HepG2 (cell line): ENCODE data around the gene ITGA6. TPM values are rescaled to one million over a fixed set of nuclear protein-coding genes. Genes with fewer than 3 reads are reported as not detected.

ENCODE experiments used
- ATAC-seq: fragments of 200-7000 bp; cut with Tn5 transposase; 3 replicates; pipeline ENCODE4 v1.9.1; 2020; ENCODE audit warnings: mild to moderate bottlenecking, moderate library complexity
- BruUV-seq: library from RNA; stranded (reverse); fragments of 400-500 nt; replicated peaks from 2 replicates; lab custom pipeline; 2021; lab: Mats Ljungman, UMichigan
- CTCF ChIA-PET: fragments of 300-600 bp; formaldehyde crosslinking; extraction: SDS; loops from one replicate; lab custom pipeline; 2021; ENCODE audit warnings: low total read pairs, inconsistent platforms, low intra/inter-chr PET ratio; lab: Yijun Ruan, JAX
- POLR2A ChIA-PET: fragments of 350-600 bp; sonication (Branson Sonifier 250); formaldehyde crosslinking; loops from one replicate; lab custom pipeline; 2020; ENCODE audit warnings: antibody characterized with exemption, inconsistent platforms; lab: Yijun Ruan, JAX
- DNase-seq: peaks from one replicate; pipeline ENCODE4 v3.0.0-alpha.2; 2015; ENCODE audit warnings: low spot score
- FAIRE-seq: peaks from 3 replicates; lab custom pipeline; 2011; peaks lifted over from hg19 to GRCh38; lab: Jason Lieb, UNC
- H2AFZ ChIP-seq: one replicate; pipeline ENCODE4 v1.6.1; 2011; ENCODE audit warnings: low read length, inconsistent platforms
- H3K27ac ChIP-seq: fragments of 300-600 bp; 3 replicates; pipeline ENCODE4 v1.8.0; 2011; ENCODE audit warnings: mixed run types, mild to moderate bottlenecking, mixed read lengths, low read length, inconsistent platforms; ENCODE audit not compliant: insufficient read depth; ENCODE audit errors: extremely low read length
- H3K27me3 ChIP-seq, 2 experiments: fragments of 200-600 bp in 1 of 2; 2 replicates in 1 of 2; 3 replicates in 1 of 2; pipeline versions ENCODE4 v1.6.0 to v1.8.0; 2011; ENCODE audit warnings: low read length in 2 of 2, mild to moderate bottlenecking in 2 of 2, moderate library complexity in 2 of 2, inconsistent platforms in 1 of 2; ENCODE audit not compliant: insufficient read depth in 2 of 2, control insufficient read depth in 1 of 2
- H3K36me3 ChIP-seq, 2 experiments: fragments of 200-600 bp in 1 of 2; replicated peaks in 1 of 2; 2 replicates in 1 of 2; 3 replicates in 1 of 2; pipeline versions ENCODE4 v1.5.1 to v1.8.0; 2011; ENCODE audit warnings: low read length in 2 of 2, inconsistent platforms in 1 of 2; ENCODE audit not compliant: insufficient read depth in 2 of 2, control insufficient read depth in 1 of 2
- H3K4me1 ChIP-seq: 2 replicates; pipeline ENCODE4 v1.5.1; 2012; ENCODE audit warnings: low read length, inconsistent platforms; ENCODE audit not compliant: insufficient read depth
- H3K4me2 ChIP-seq: 2 replicates; pipeline ENCODE4 v1.6.0; 2011; ENCODE audit warnings: low read depth, low read length, inconsistent platforms
- H3K4me3 ChIP-seq, 3 experiments: fragments of 200-600 bp in 1 of 3; sonication (generic), shearing (Covaris generic) in 1 of 3; replicated peaks in 1 of 3; 2 replicates each; pipeline ENCODE4 v1.5.1; 2011 to 2016; ENCODE audit warnings: low read length in 3 of 3, inconsistent platforms in 2 of 3, low read depth in 2 of 3, mild to moderate bottlenecking in 2 of 3, control low read depth in 1 of 3, mixed read lengths in 1 of 3; ENCODE audit not compliant: insufficient read depth in 1 of 3
- H3K79me2 ChIP-seq: one replicate; pipeline ENCODE4 v1.6.1; 2011; ENCODE audit warnings: low read length, inconsistent platforms; ENCODE audit not compliant: insufficient read depth
- H3K9ac ChIP-seq: 2 replicates; pipeline ENCODE4 v1.6.0; 2011; ENCODE audit warnings: mild to moderate bottlenecking, low read depth, low read length, inconsistent platforms; ENCODE audit not compliant: insufficient read depth
- H3K9me3 ChIP-seq: 2 replicates; pipeline ENCODE4 v1.5.1; 2012; ENCODE audit warnings: mild to moderate bottlenecking, low read length
- H4K20me1 ChIP-seq: 2 replicates; pipeline ENCODE4 v1.6.0; 2011; ENCODE audit warnings: inconsistent platforms, mild to moderate bottlenecking, low read length, moderate library complexity; ENCODE audit not compliant: insufficient read depth
- AGO2 ChIP-seq: fragments of 200-400 bp; formaldehyde crosslinking; optimal IDR thresholded peaks from 2 replicates; pipeline ENCODE3; 2017; ENCODE audit warnings: mild to moderate bottlenecking, low read depth, low read length, moderate library complexity
- ARNT2 ChIP-seq: sonication (generic); formaldehyde crosslinking; IDR thresholded peaks from 2 replicates; pipeline ENCODE4 v1.8.0; 2022; ENCODE audit warnings: mild to moderate bottlenecking, low read depth, missing genetic modification reagents, moderate library complexity
- CCDC6 ChIP-seq: sonication (generic); formaldehyde crosslinking; IDR thresholded peaks from 2 replicates; pipeline ENCODE4 v1.8.1; 2022; ENCODE audit warnings: mild to moderate bottlenecking, missing genetic modification reagents, moderate library complexity
- CHCHD3 ChIP-seq: sonication (generic); formaldehyde crosslinking; IDR thresholded peaks from 2 replicates; pipeline ENCODE4 v1.8.0; 2022; ENCODE audit warnings: mild to moderate bottlenecking, missing genetic modification reagents, moderate library complexity
- FLYWCH1 ChIP-seq: sonication (generic); formaldehyde crosslinking; IDR thresholded peaks from 2 replicates; pipeline ENCODE4 v1.8.1; 2023; ENCODE audit warnings: mild to moderate bottlenecking, missing genetic modification reagents
- HDAC2 ChIP-seq: sonication (generic); formaldehyde crosslinking; IDR thresholded peaks from 2 replicates; pipeline ENCODE4 v1.4.0; 2020; ENCODE audit warnings: missing genetic modification reagents
- MLLT10 ChIP-seq: sonication (generic); formaldehyde crosslinking; IDR thresholded peaks from 2 replicates; pipeline ENCODE4 v1.4.0; 2020; ENCODE audit warnings: missing genetic modification reagents
- NCOA1 ChIP-seq: sonication (generic); formaldehyde crosslinking; IDR thresholded peaks from 2 replicates; pipeline ENCODE4 v1.9.0; 2021; ENCODE audit warnings: missing genetic modification reagents
- PAWR ChIP-seq: sonication (generic); formaldehyde crosslinking; IDR thresholded peaks from 2 replicates; pipeline ENCODE4 v1.4.0; 2020; ENCODE audit warnings: missing genetic modification reagents, mild to moderate bottlenecking, borderline replicate concordance
- PHF21A ChIP-seq: sonication (generic); formaldehyde crosslinking; IDR thresholded peaks from 2 replicates; pipeline ENCODE4 v1.5.0; 2020; ENCODE audit warnings: mild to moderate bottlenecking, missing genetic modification reagents
- REL ChIP-seq: sonication (generic); formaldehyde crosslinking; conservative IDR thresholded peaks from 2 replicates; pipeline ENCODE4 v1.8.0; 2022; ENCODE audit warnings: mild to moderate bottlenecking, missing genetic modification reagents, moderate library complexity
- SP1 ChIP-seq, 2 experiments: fragments of 450-650 bp in 1 of 2; sonication (generic) in 1 of 2; formaldehyde crosslinking in 1 of 2; IDR thresholded peaks; 2 replicates each; pipeline versions ENCODE4 v1.4.0 to v1.6.1; 2016 to 2020; ENCODE audit warnings: missing genetic modification reagents in 1 of 2
- TOE1 ChIP-seq: sonication (generic); formaldehyde crosslinking; IDR thresholded peaks from 2 replicates; pipeline ENCODE4 v1.4.0; 2020; ENCODE audit warnings: mild to moderate bottlenecking, missing genetic modification reagents
- ZBTB10 ChIP-seq: sonication (generic); formaldehyde crosslinking; IDR thresholded peaks from 2 replicates; pipeline ENCODE4 v1.4.0; 2020; ENCODE audit warnings: missing genetic modification reagents, borderline replicate concordance
- ZMYM4 ChIP-seq: sonication (generic); formaldehyde crosslinking; IDR thresholded peaks from 2 replicates; pipeline ENCODE4 v1.8.1; 2023; ENCODE audit warnings: mild to moderate bottlenecking, missing genetic modification reagents
- ZNF430 ChIP-seq: sonication (generic); formaldehyde crosslinking; IDR thresholded peaks from 2 replicates; pipeline ENCODE4 v1.9.0; 2021; ENCODE audit warnings: mild to moderate bottlenecking, missing genetic modification reagents
- ZNF468 ChIP-seq: sonication (generic); formaldehyde crosslinking; IDR thresholded peaks from 2 replicates; pipeline ENCODE4 v1.8.0; 2022; ENCODE audit warnings: mild to moderate bottlenecking, moderate library complexity, missing genetic modification reagents
- ZNF503 ChIP-seq: sonication (generic); formaldehyde crosslinking; IDR thresholded peaks from 2 replicates; pipeline ENCODE4 v1.4.0; 2020; ENCODE audit warnings: missing genetic modification reagents
- ZNF75D ChIP-seq: sonication (generic); formaldehyde crosslinking; IDR thresholded peaks from 2 replicates; pipeline ENCODE4 v1.8.1; 2023; ENCODE audit warnings: missing genetic modification reagents, mild to moderate bottlenecking, borderline replicate concordance
- ZZZ3 ChIP-seq: sonication (generic); formaldehyde crosslinking; IDR thresholded peaks from 2 replicates; pipeline ENCODE4 v1.4.0; 2020; ENCODE audit warnings: missing genetic modification reagents, mild to moderate bottlenecking, borderline replicate concordance
- WGBS: methylation state at CpG from one replicate; pipeline ENCODE4 v1.1.6; 2017; ENCODE audit warnings: low lambda C conversion rate; 5-methylcytosine and 5-hydroxymethylcytosine counted together
- in situ Hi-C: cut with HindIII; loops from 2 replicates; pipeline ENCODE4 v1.10.0; 2017; ENCODE audit warnings: low pct_unique_long_range_greater_than_20kb; ENCODE audit not compliant: extremely low pct_ligation_motif_present
- intact Hi-C: fragments of 100-400 bp; cut with micrococcal nuclease; formaldehyde crosslinking; loops from one replicate; pipeline ENCODE4 v1.10.0; 2022; ENCODE audit not compliant: unreplicated experiment
- polyA plus RNA-seq, 8 experiments: library from polyadenylated mRNA; depleted of rRNA in 3 of 8; stranded (reverse) in 7 of 8; unstranded in 1 of 8; fragments of >200 nt; fragmentation: Illumina TruSeq in 4 of 8; extraction: Trizol in 4 of 8; gene quantifications; 2 replicates each; pipeline versions ENCODE4 v1.2.1 to v1.2.3, GENCODE V29; 2011 to 2016; ENCODE audit warnings: low read depth in 4 of 8, missing spikeins in 1 of 8, mixed read lengths in 1 of 8; ENCODE audit not compliant: insufficient read depth in 1 of 8
- total RNA-seq, 5 experiments: library from RNA; depleted of rRNA; stranded (reverse); fragments of >200 nt; fragmentation: Illumina TruSeq; extraction: Trizol; gene quantifications; 2 replicates each; pipeline ENCODE4 v1.2.3, GENCODE V29; 2016; ENCODE audit warnings: low read depth in 1 of 5

The ITGA6 gene
- total and polyA plus RNA-seq, 2 of the 13 experiments (the other 11 are each of a cell fraction or from before 2014, with no cell fraction given) = 24.0 to 92.5 TPM

- Histone ChIP-seq H3K4me1 (peaks cover 40% of the 10 kb centered on the region), H3K4me3 (peak overlapping the region in 1 of 3 experiments; percentile 15; a peak in 2 of 6 replicates), H3K4me2 (peak overlapping the region; percentile 60), H2AFZ (no peak overlapping the region), H4K20me1 (no peaks in the 10 kb centered on the region), H3K9ac (peak overlapping the region; percentile 58), H3K27me3 (no peaks in the 10 kb centered on the region), H3K36me3 (peaks cover 7 to 48% of the 10 kb centered on the region in 2 experiments), H3K79me2 (no peaks in the 10 kb centered on the region), H3K9me3 (no peaks in the 10 kb centered on the region), H3K27ac (peak overlapping the region; percentile 86)
- POLR2A ChIA-PET = interaction anchor here (0.9 to 1.2 kb wide), 3 partner anchors 53 to 308 kb away, joined by 3 to 5 read pairs (median 3); partner anchors contain the start of gene ITGA6
- CTCF ChIA-PET = no interaction called here
- intact Hi-C loops = loop anchor here (1.0 to 5.0 kb wide), 3 partner anchors 15 to 308 kb away; partner anchors contain the start of gene PDK1
- in situ Hi-C loops = no loop called here
- TSS peak; percentile 6 for BruUV-seq
- WGBS = 19% methylated on average over 12 of the region's 12 CpGs
- peak; percentile 91 for DNase-seq
- FAIRE-seq = peak; percentile 80
- peak; percentile 99 for ATAC-seq
- TF ChIP-seq FLYWCH1 (CRISPR knock-in tag) = no peak
- TF ChIP-seq MLLT10 (CRISPR knock-in tag) = no peak
- TF ChIP-seq REL (CRISPR knock-in tag) = no peak
- TF ChIP-seq ZNF503 (CRISPR knock-in tag) = peak; percentile 68; the same call in 1 of the 2 replicates
- no peak for TF ChIP-seq PAWR (CRISPR knock-in tag)
- no peak for TF ChIP-seq ZZZ3 (CRISPR knock-in tag)
- peak; percentile 86 for TF ChIP-seq ARNT2 (CRISPR knock-in tag)
- TF ChIP-seq HDAC2 (CRISPR knock-in tag) = peak; percentile 46; the same call in 1 of the 2 replicates
- no peak for TF ChIP-seq ZNF430 (CRISPR knock-in tag)
- TF ChIP-seq NCOA1 (CRISPR knock-in tag) = no peak
- no peak for TF ChIP-seq ZNF468
- TF ChIP-seq ZNF75D (CRISPR knock-in tag) = no peak
- TF ChIP-seq ZMYM4 (CRISPR knock-in tag) = peak; percentile 85
- TF ChIP-seq ZBTB10 (CRISPR knock-in tag) = no peak
- TF ChIP-seq SP1 (IDR thresholded peaks at IDR 0.05) = no peak
- no peak for TF ChIP-seq SP1 (CRISPR knock-in tag; IDR thresholded peaks at IDR 0.05)
- no peak for TF ChIP-seq CCDC6
- TF ChIP-seq CHCHD3 = no peak; the same call in 1 of the 2 replicates
- no peak for TF ChIP-seq TOE1 (CRISPR knock-in tag)
- no peak for TF ChIP-seq AGO2
- peak; percentile 99 for TF ChIP-seq PHF21A (CRISPR knock-in tag)
Observed at GRCh38 chr2:172480301-172481218, 53.2 kb downstream of the ITGA6 start.
